IMR-90 (cell line): Measurements from ENCODE around the gene LHFPL6. TPM values are rescaled to one million over a fixed set of nuclear protein-coding genes. Genes with fewer than 3 reads are reported as not detected.

Source experiments
- ATAC-seq: fragments of 200-7000 bp; cut with Tn5 transposase; 2 replicates; pipeline ENCODE4 v1.9.1; 2020; ENCODE audit warnings: low read depth, mild to moderate bottlenecking, moderate library complexity
- BruUV-seq: library from RNA; stranded (reverse); fragments of 400-500 nt; replicated peaks from 2 replicates; lab custom pipeline; 2021; lab: Mats Ljungman, UMichigan
- CTCF ChIA-PET: fragments of 300-600 bp; formaldehyde crosslinking; extraction: SDS; loops from one replicate; lab custom pipeline; 2021; ENCODE audit warnings: antibody characterized with exemption; lab: Yijun Ruan, JAX
- POLR2A ChIA-PET: fragments of 300-600 bp; sonication (Branson Sonifier 250); formaldehyde crosslinking; loops from one replicate; lab custom pipeline; 2022; ENCODE audit warnings: antibody characterized with exemption; ENCODE audit not compliant: unreplicated experiment; lab: Charles Lee
- DNase-seq: peaks from one replicate; pipeline ENCODE4 v3.0.0; 2013
- H2AFZ ChIP-seq: replicated peaks from 2 replicates; pipeline ENCODE3; 2013; ENCODE audit warnings: low read length, mild to moderate bottlenecking; ENCODE audit not compliant: poor library complexity
- H2AK5ac ChIP-seq: 2 replicates; pipeline ENCODE4 v1.6.1; 2013; ENCODE audit warnings: low read depth, low read length, inconsistent platforms
- H2AK9ac ChIP-seq: replicated peaks from 2 replicates; pipeline ENCODE3; 2013; ENCODE audit warnings: mild to moderate bottlenecking, low read depth, low read length, moderate library complexity; ENCODE audit not compliant: poor library complexity
- H2BK120ac ChIP-seq: 2 replicates; pipeline ENCODE4 v1.6.1; 2013; ENCODE audit warnings: low read depth, low read length, inconsistent platforms
- H2BK15ac ChIP-seq: 3 replicates; pipeline ENCODE4 v1.6.1; 2013; ENCODE audit warnings: low read depth, low read length, inconsistent platforms
- H2BK20ac ChIP-seq: 2 replicates; pipeline ENCODE4 v1.6.1; 2013; ENCODE audit warnings: low read depth, mild to moderate bottlenecking, inconsistent platforms, low read length, moderate library complexity
- H2BK5ac ChIP-seq: 2 replicates; pipeline ENCODE4 v1.6.1; 2013; ENCODE audit warnings: mild to moderate bottlenecking, low read depth, low read length, inconsistent platforms; ENCODE audit not compliant: poor library complexity, severe bottlenecking
- H3K14ac ChIP-seq: replicated peaks from 2 replicates; pipeline ENCODE4 v1.6.1; 2013; ENCODE audit warnings: low read depth, low read length, inconsistent platforms
- H3K18ac ChIP-seq: 2 replicates; pipeline ENCODE4 v1.6.1; 2013; ENCODE audit warnings: low read depth, low read length, control low read depth
- H3K23ac ChIP-seq: 2 replicates; pipeline ENCODE4 v1.6.1; 2013; ENCODE audit warnings: low read depth, low read length, inconsistent platforms
- H3K27ac ChIP-seq: 2 replicates; pipeline ENCODE4 v1.5.1; 2013; ENCODE audit warnings: mild to moderate bottlenecking, control low read depth, low read length; ENCODE audit not compliant: insufficient read depth
- H3K27me3 ChIP-seq: 2 replicates; pipeline ENCODE4 v1.6.1; 2013; ENCODE audit warnings: low read length; ENCODE audit not compliant: control insufficient read depth, insufficient read depth
- H3K36me3 ChIP-seq: 2 replicates; pipeline ENCODE4 v1.6.1; 2013; ENCODE audit warnings: low read length, mixed read lengths; ENCODE audit not compliant: control insufficient read depth, insufficient read depth
- H3K4ac ChIP-seq: 2 replicates; pipeline ENCODE4 v1.6.1; 2013; ENCODE audit warnings: low read depth, low read length, inconsistent platforms
- H3K4me1 ChIP-seq: 2 replicates; pipeline ENCODE4 v1.6.1; 2013; ENCODE audit warnings: low read length, mixed read lengths; ENCODE audit not compliant: control insufficient read depth, insufficient read depth
- H3K4me2 ChIP-seq: 2 replicates; pipeline ENCODE4 v1.6.1; 2013; ENCODE audit warnings: low read depth, mild to moderate bottlenecking, control low read depth, low read length, moderate library complexity
- H3K4me3 ChIP-seq: 2 replicates; pipeline ENCODE4 v1.5.1; 2013; ENCODE audit warnings: low read depth, mild to moderate bottlenecking, control low read depth, low read length, moderate library complexity; ENCODE audit not compliant: insufficient read depth
- H3K56ac ChIP-seq: 2 replicates; pipeline ENCODE4 v1.6.1; 2013; ENCODE audit warnings: low read length, inconsistent platforms; ENCODE audit not compliant: insufficient read depth; ENCODE audit errors: extremely low read depth
- H3K79me1 ChIP-seq, 2 experiments: 2 replicates each; pipeline ENCODE4 v1.6.1; 2013; ENCODE audit warnings: low read length in 2 of 2, inconsistent platforms in 1 of 2, low read depth in 1 of 2
- H3K9ac ChIP-seq: 2 replicates; pipeline ENCODE4 v1.6.1; 2013; ENCODE audit warnings: low read depth, low read length, control low read depth
- H3K9me1 ChIP-seq: 2 replicates; pipeline ENCODE4 v1.6.1; 2013; ENCODE audit warnings: low read length, inconsistent platforms; ENCODE audit not compliant: insufficient read depth
- H3K9me3 ChIP-seq: 2 replicates; pipeline ENCODE4 v1.6.1; 2013; ENCODE audit warnings: low read length; ENCODE audit not compliant: control insufficient read depth, insufficient read depth
- H4K20me1 ChIP-seq: 2 replicates; pipeline ENCODE4 v1.6.1; 2013; ENCODE audit warnings: low read length, inconsistent platforms; ENCODE audit not compliant: insufficient read depth
- H4K5ac ChIP-seq: 2 replicates; pipeline ENCODE4 v1.6.1; 2013; ENCODE audit warnings: mild to moderate bottlenecking, low read depth, low read length, control low read depth
- H4K8ac ChIP-seq, 2 experiments: 2 replicates each; pipeline ENCODE4 v1.6.1; 2013; ENCODE audit warnings: low read depth in 2 of 2, low read length in 2 of 2, control low read depth in 1 of 2, inconsistent platforms in 1 of 2
- H4K91ac ChIP-seq: 2 replicates; pipeline ENCODE4 v1.6.1; 2013; ENCODE audit warnings: low read depth, low read length, inconsistent platforms; ENCODE audit not compliant: insufficient read depth
- BHLHE40 ChIP-seq: fragments of 150-350 bp; IDR thresholded peaks from 2 replicates; pipeline ENCODE4 v1.6.1; 2016; ENCODE audit warnings: mild to moderate bottlenecking, low read depth, low read length
- CEBPB ChIP-seq: IDR thresholded peaks from 2 replicates; pipeline ENCODE4 v1.6.1; 2012; ENCODE audit warnings: low read depth, low read length, improper control_type of control experiment
- CHD1 ChIP-seq: IDR thresholded peaks from 2 replicates; pipeline ENCODE4 v1.6.1; 2012; ENCODE audit warnings: low read depth, low read length, improper control_type of control experiment
- CTCF ChIP-seq: conservative IDR thresholded peaks from 2 replicates; pipeline ENCODE4 v1.5.1; 2012; ENCODE audit warnings: mild to moderate bottlenecking, low read depth, low read length, improper control_type of control experiment
- ELK1 ChIP-seq: fragments of 150-350 bp; IDR thresholded peaks from 2 replicates; pipeline ENCODE4 v1.6.1; 2016; ENCODE audit warnings: low read depth, mild to moderate bottlenecking, low read length, moderate library complexity, borderline replicate concordance
- FOS ChIP-seq: fragments of 150-350 bp; IDR thresholded peaks from 2 replicates; pipeline ENCODE4 v1.6.1; 2016; ENCODE audit warnings: low read depth, low read length
- MAFK ChIP-seq: IDR thresholded peaks from 2 replicates; pipeline ENCODE4 v1.6.1; 2012; ENCODE audit warnings: low read depth, low read length, improper control_type of control experiment
- MAZ ChIP-seq: IDR thresholded peaks from 2 replicates; pipeline ENCODE4 v1.6.1; 2012; ENCODE audit warnings: low read depth, mild to moderate bottlenecking, low read length, improper control_type of control experiment, moderate library complexity, borderline replicate concordance
- MXI1 ChIP-seq: IDR thresholded peaks from 2 replicates; pipeline ENCODE4 v1.6.1; 2012; ENCODE audit warnings: low read depth, mild to moderate bottlenecking, low read length, moderate library complexity, borderline replicate concordance
- NFE2L2 ChIP-seq: fragments of 150-350 bp; IDR thresholded peaks from 2 replicates; pipeline ENCODE4 v1.6.1; 2016; ENCODE audit warnings: low read depth, mild to moderate bottlenecking, low read length
- POLR2A ChIP-seq: IDR thresholded peaks from 2 replicates; pipeline ENCODE4 v1.6.1; 2012; ENCODE audit warnings: mild to moderate bottlenecking, low read depth, low read length
- RAD21 ChIP-seq: IDR thresholded peaks from 2 replicates; pipeline ENCODE4 v1.6.1; 2012; ENCODE audit warnings: low read length, improper control_type of control experiment
- RCOR1 ChIP-seq: IDR thresholded peaks from 2 replicates; pipeline ENCODE4 v1.6.1; 2012; ENCODE audit warnings: mild to moderate bottlenecking, low read length, improper control_type of control experiment; ENCODE audit not compliant: insufficient replicate concordance
- RFX5 ChIP-seq: IDR thresholded peaks from 2 replicates; pipeline ENCODE4 v1.8.0; 2012; ENCODE audit warnings: low read depth, mild to moderate bottlenecking, low read length, moderate library complexity
- SMC3 ChIP-seq: fragments of 150-350 bp; IDR thresholded peaks from 2 replicates; pipeline ENCODE4 v1.6.1; 2016; ENCODE audit warnings: low read depth, mild to moderate bottlenecking, antibody characterized with exemption, low read length, moderate library complexity
- USF2 ChIP-seq: fragments of 150-350 bp; IDR thresholded peaks from 2 replicates; pipeline ENCODE4 v1.6.1; 2017; ENCODE audit warnings: mild to moderate bottlenecking, antibody characterized with exemption, low read length, low read depth
- WGBS, 2 experiments: methylation state at CpG; one replicate each; pipeline versions ENCODE4 v1.1.5 to v1.1.7; 2013; ENCODE audit warnings: missing lambda C conversion rate in 2 of 2; ENCODE audit not compliant: insufficient read length in 1 of 2; ENCODE audit errors: extremely low coverage in 2 of 2; 5-methylcytosine and 5-hydroxymethylcytosine counted together
- dilution Hi-C: fragments of 300-500 bp; cut with HindIII; formaldehyde crosslinking; loops from one replicate; pipeline ENCODE4 v1.14.3; 2018; ENCODE audit warnings: low sequenced_read_pairs; ENCODE audit not compliant: unreplicated experiment
- in situ Hi-C: fragments of 300-500 bp; cut with MboI; formaldehyde crosslinking; loops from 3 replicates; pipeline ENCODE4 v1.14.3; 2019; ENCODE audit warnings: low sequenced_read_pairs, inconsistent platforms, mixed read lengths
- intact Hi-C: fragments of 100-400 bp; cut with micrococcal nuclease; formaldehyde crosslinking; loops from 2 replicates; pipeline ENCODE4 v1.10.0; 2022
- polyA plus RNA-seq, 3 experiments: library from polyadenylated mRNA; depleted of rRNA; stranded (reverse); fragments of >200 nt; gene quantifications; 2 replicates each; pipeline ENCODE4 v1.2.3, GENCODE V29; 2012; ENCODE audit warnings: low replicate concordance in 1 of 3
- total RNA-seq: library from RNA; depleted of rRNA; stranded (reverse); fragments of >200 nt; gene quantifications from 2 replicates; pipeline ENCODE4 v1.2.3, GENCODE V29; 2012

Gene LHFPL6
- total and polyA plus RNA-seq, 2 of the 4 experiments (the other 2 are of a cell fraction), result 24.7 to 36.1 TPM

GRCh38 chr13:39451301-39451700 is 151.7 kb downstream of the LHFPL6 start:
- H3K4me1 ChIP-seq, result peaks cover 4% of the 10 kb centered on the region
- no peak overlapping the region for H3K56ac ChIP-seq
- H3K27me3 ChIP-seq, result no peaks in the 10 kb centered on the region
- no peak overlapping the region for H3K4ac ChIP-seq
- no peaks in the 10 kb centered on the region for H3K36me3 ChIP-seq
- ATAC-seq (no peak), DNase-seq (peak; percentile 16)
- no peak overlapping the region for H3K18ac ChIP-seq
- H4K5ac ChIP-seq, result no peak overlapping the region
- no peak overlapping the region for H2AK5ac ChIP-seq
- no peak overlapping the region for H3K4me2 ChIP-seq
- no peak overlapping the region for H3K14ac ChIP-seq
- H4K91ac ChIP-seq, result no peak overlapping the region
- ChIA-PET CTCF (interaction anchor here (0.9 kb wide), 1 partner anchor 10 kb away, joined by 3 read pairs; no protein-coding TSS in a partner anchor), POLR2A (no interaction called here)
- no peak overlapping the region for H3K23ac ChIP-seq
- no peak overlapping the region for H4K8ac ChIP-seq
- no peak overlapping the region for H2BK120ac ChIP-seq
- no peak for TF ChIP-seq RCOR1
- TF ChIP-seq ELK1, result no peak
- TF ChIP-seq NFE2L2, result no peak
- TF ChIP-seq BHLHE40, result no peak
- TF ChIP-seq RAD21, result no peak
- TF ChIP-seq FOS, result no peak
- TF ChIP-seq SMC3, result no peak
- TF ChIP-seq MAFK, result no peak
- no peak for TF ChIP-seq CEBPB
- TF ChIP-seq POLR2A, result no peak
- TF ChIP-seq MAZ, result no peak
- no peak for TF ChIP-seq RFX5
- no peak for TF ChIP-seq USF2
- no peak for TF ChIP-seq CTCF
- no peak for TF ChIP-seq CHD1
- TF ChIP-seq MXI1, result no peak
- BruUV-seq, result no TSS peak
- H2AFZ ChIP-seq, result no peak overlapping the region
- peaks cover 9 to 28% of the 10 kb centered on the region in 2 experiments; a peak in 3 of 4 replicates for H3K79me1 ChIP-seq
- no peak overlapping the region for H2BK20ac ChIP-seq
- H4K20me1 ChIP-seq, result no peaks in the 10 kb centered on the region
- intact Hi-C loops (no loop called here), in situ Hi-C loops (no loop called here), dilution Hi-C loops (no loop called here)
- no peak overlapping the region for H2AK9ac ChIP-seq
- no peak overlapping the region for H2BK15ac ChIP-seq
- H3K9ac ChIP-seq, result no peak overlapping the region
- H3K27ac ChIP-seq, result no peak overlapping the region
- no peak overlapping the region for H2BK5ac ChIP-seq
- peaks cover 3% of the 10 kb centered on the region; the same call in 1 of the 2 replicates for H3K9me1 ChIP-seq
- no peaks in the 10 kb centered on the region for H3K9me3 ChIP-seq
- no CpG with 5 or more reads among the region's 1 CpG for WGBS, 2 experiments
- no peak overlapping the region for H3K4me3 ChIP-seq
